Glomerular endothelial cell (primary cell): Measurements from ENCODE around the gene ARL3. TPM values are rescaled to one million over a fixed set of nuclear protein-coding genes. Genes with fewer than 3 reads are reported as not detected.
"Not testable (repeated sequence)": the region's sequence is repeated elsewhere in the genome, so short reads cannot be mapped to it uniquely, and the experiment has no call there.

Experiments used
- DNase-seq: peaks from one replicate; pipeline ENCODE4 v3.0.0-alpha.2; 2011; ENCODE audit warnings: low read depth, low spot score; ENCODE audit errors: extremely low read depth
- total RNA-seq: library from RNA; depleted of rRNA; stranded (reverse); fragments of >200 nt; gene quantifications from 2 replicates; pipeline ENCODE4 v1.2.3, GENCODE V29; 2015

ARL3 gene
- total RNA-seq, 1 donor from 2014 or later, result 7.4 TPM

GRCh38 chr10:102710609-102711008 lies 3.6 kb downstream of the ARL3 start:
- DNase-seq, result no peak

GRCh38 chr10:102705531-102705930 lies 8.7 kb downstream of the ARL3 start:
- DNase-seq, result no peak

- no peak for DNase-seq
These were observed 9.3 kb downstream of the ARL3 start for GRCh38 chr10:102704915-102705314.

GRCh38 chr10:102702742-102703141 lies 11.5 kb downstream of the ARL3 start:
- no peak for DNase-seq

GRCh38 chr10:102701796-102702195 lies 12.4 kb downstream of the ARL3 start:
- no peak for DNase-seq

- no peak for DNase-seq
These were observed 12.9 kb downstream of the ARL3 start for GRCh38 chr10:102701272-102701671.

GRCh38 chr10:102698894-102699293 lies 15.3 kb downstream of the ARL3 start:
- no peak for DNase-seq

GRCh38 chr10:102696736-102697135 lies 17.5 kb downstream of the ARL3 start:
- DNase-seq, result no peak

- not testable (repeated sequence) for DNase-seq
These were observed 18.8 kb downstream of the ARL3 start for GRCh38 chr10:102695401-102695800.

GRCh38 chr10:102691285-102692066 lies 22.7 kb downstream of the ARL3 start:
- no peak for DNase-seq

- DNase-seq, result no peak
These were observed 30.5 kb downstream of the ARL3 start for GRCh38 chr10:102683736-102684135.

GRCh38 chr10:102682981-102683380 lies 31.2 kb downstream of the ARL3 start:
- no peak for DNase-seq

- no peak for DNase-seq
These were observed 31.8 kb downstream of the ARL3 start for GRCh38 chr10:102682416-102682815.

- DNase-seq, result no peak
These were observed 32.5 kb downstream of the ARL3 start for GRCh38 chr10:102681696-102682095.

- no peak for DNase-seq
These were observed 34.6 kb downstream of the ARL3 start for GRCh38 chr10:102679596-102679995.

GRCh38 chr10:102678842-102679289 lies 35.3 kb downstream of the ARL3 start:
- DNase-seq, result peak; percentile 18

- no peak for DNase-seq
These were observed 36.2 kb downstream of the ARL3 start for GRCh38 chr10:102678068-102678400.

GRCh38 chr10:102677331-102678067 lies 36.7 kb downstream of the ARL3 start:
- DNase-seq, result no peak

GRCh38 chr10:102676534-102677315 lies 37.5 kb downstream of the ARL3 start:
- DNase-seq, result no peak

GRCh38 chr10:102675666-102676533 lies 38.3 kb downstream of the ARL3 start:
- DNase-seq, result no peak
